HepG2 (cell line): ENCODE data around the gene UGT1A4.

Experiments used
- ATF1 ChIP-seq: IDR thresholded peaks from 2 replicates; pipeline ENCODE4 v1.6.1; 2016; ENCODE audit warnings: mild to moderate bottlenecking, control low read depth
- CBX5 ChIP-seq: sonication (generic); formaldehyde crosslinking; IDR thresholded peaks from 2 replicates; pipeline ENCODE4 v1.4.0; 2020; ENCODE audit warnings: missing genetic modification reagents, borderline replicate concordance
- CTCF ChIP-seq: sonication (generic); formaldehyde crosslinking; IDR thresholded peaks from 2 replicates; pipeline ENCODE4 v1.5.0; 2020; ENCODE audit warnings: mild to moderate bottlenecking, missing genetic modification reagents, moderate library complexity
- EZH2 ChIP-seq: conservative IDR thresholded peaks from 2 replicates; pipeline ENCODE4 v1.6.1; 2012; ENCODE audit warnings: mild to moderate bottlenecking, low read depth, low read length, moderate library complexity
- JUND ChIP-seq: sonication (generic); formaldehyde crosslinking; IDR thresholded peaks from 2 replicates; pipeline ENCODE4 v1.8.0; 2022; ENCODE audit warnings: mild to moderate bottlenecking, missing genetic modification reagents
- POLR2AphosphoS2 ChIP-seq: IDR thresholded peaks from 2 replicates; pipeline ENCODE4 v1.6.1; 2011; ENCODE audit warnings: low read depth, low read length, improper control_type of control experiment
- SRSF9 ChIP-seq: fragments of 200-400 bp; formaldehyde crosslinking; IDR thresholded peaks from 2 replicates; pipeline ENCODE4 v1.6.1; 2018; ENCODE audit warnings: borderline replicate concordance, mild to moderate bottlenecking, low read depth, low read length; ENCODE audit not compliant: insufficient read depth, poor library complexity, severe bottlenecking
- YY1 ChIP-seq: IDR thresholded peaks from 2 replicates; pipeline ENCODE4 v1.6.1; 2011; ENCODE audit warnings: low read length, low read depth, moderate library complexity, mild to moderate bottlenecking; ENCODE audit not compliant: insufficient read depth, insufficient replicate concordance
- ZFP36 ChIP-seq: fragments of 150-350 bp; IDR thresholded peaks from 2 replicates; pipeline ENCODE4 v1.6.1; 2018; ENCODE audit warnings: borderline replicate concordance, low read length, low read depth; ENCODE audit not compliant: partially characterized antibody
- ZNF552 ChIP-seq: sonication (generic); formaldehyde crosslinking; IDR thresholded peaks from 2 replicates; pipeline ENCODE4 v1.9.0; 2022; ENCODE audit warnings: missing genetic modification reagents, mild to moderate bottlenecking, borderline replicate concordance
- TF ChIP-seq, protein P1 (sequence below): sonication (generic); formaldehyde crosslinking; conservative IDR thresholded peaks from 2 replicates; pipeline ENCODE4 v1.4.0; 2020; ENCODE audit warnings: missing genetic modification reagents

- TF ChIP-seq EZH2 (no peak), SRSF9 (no peak), ZNF552 (CRISPR knock-in tag) (no peak), YY1 (no peak), ZFP36 (no peak), POLR2AphosphoS2 (no peak), CTCF (no peak), ATF1 (no peak), JUND (CRISPR knock-in tag) (no peak), CBX5 (CRISPR knock-in tag) (no peak)
- TF ChIP-seq, protein P1, sequence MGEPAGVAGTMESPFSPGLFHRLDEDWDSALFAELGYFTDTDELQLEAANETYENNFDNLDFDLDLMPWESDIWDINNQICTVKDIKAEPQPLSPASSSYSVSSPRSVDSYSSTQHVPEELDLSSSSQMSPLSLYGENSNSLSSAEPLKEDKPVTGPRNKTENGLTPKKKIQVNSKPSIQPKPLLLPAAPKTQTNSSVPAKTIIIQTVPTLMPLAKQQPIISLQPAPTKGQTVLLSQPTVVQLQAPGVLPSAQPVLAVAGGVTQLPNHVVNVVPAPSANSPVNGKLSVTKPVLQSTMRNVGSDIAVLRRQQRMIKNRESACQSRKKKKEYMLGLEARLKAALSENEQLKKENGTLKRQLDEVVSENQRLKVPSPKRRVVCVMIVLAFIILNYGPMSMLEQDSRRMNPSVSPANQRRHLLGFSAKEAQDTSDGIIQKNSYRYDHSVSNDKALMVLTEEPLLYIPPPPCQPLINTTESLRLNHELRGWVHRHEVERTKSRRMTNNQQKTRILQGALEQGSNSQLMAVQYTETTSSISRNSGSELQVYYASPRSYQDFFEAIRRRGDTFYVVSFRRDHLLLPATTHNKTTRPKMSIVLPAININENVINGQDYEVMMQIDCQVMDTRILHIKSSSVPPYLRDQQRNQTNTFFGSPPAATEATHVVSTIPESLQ: no peak
These were observed 38.0 kb upstream of the UGT1A4 start for GRCh38 chr2:233680361-233681045.
